ENCODE results near the gene CDC23. TPM values are rescaled to one million over a fixed set of nuclear protein-coding genes. Genes with fewer than 3 reads are reported as not detected.
"Not testable (repeated sequence)": the region's sequence is repeated elsewhere in the genome, so short reads cannot be mapped to it uniquely, and the experiment has no call there.

The CDC23 gene
- total RNA-seq, 1 donor from 2014 or later: 35.0 TPM

DNA sequence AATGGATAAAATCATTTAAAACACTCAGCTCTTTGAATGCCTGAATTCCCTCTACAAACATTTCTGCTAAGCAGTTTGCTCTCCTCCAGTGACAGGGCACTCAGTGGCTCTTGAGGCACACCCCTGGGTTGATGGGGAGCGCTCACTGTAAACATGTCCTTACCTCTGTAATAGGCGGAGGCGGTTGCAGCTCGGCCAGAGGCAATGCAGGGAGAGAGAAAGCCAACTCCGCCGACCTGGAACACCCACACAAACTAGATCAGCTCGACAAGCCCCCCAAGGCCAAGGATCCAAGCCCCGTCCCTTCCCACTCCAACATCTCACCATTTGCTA is 329 bp downstream of the CDC23 start:
- DNase-seq (ENCODE audit: low read depth): peak; percentile 6

- no peak for DNase-seq (ENCODE audit: low read depth)
Observed at GRCh38 chr5:138210985-138211384, 2.1 kb downstream of the CDC23 start.

GRCh38 chr5:138193859-138194258 is 19.3 kb downstream of the CDC23 start:
- DNase-seq (ENCODE audit: low read depth): not testable (repeated sequence)

GRCh38 chr5:138192826-138193225 is 20.3 kb downstream of the CDC23 start:
- no peak for DNase-seq (ENCODE audit: low read depth)

- DNase-seq (ENCODE audit: low read depth): no peak
Observed at GRCh38 chr5:138188626-138189025, 24.5 kb downstream of the CDC23 start.

GRCh38 chr5:138186002-138186447 is 27.1 kb downstream of the CDC23 start:
- no peak for DNase-seq (ENCODE audit: low read depth)

- no peak for DNase-seq (ENCODE audit: low read depth)
Observed at GRCh38 chr5:138182808-138183207, 30.3 kb downstream of the CDC23 start.

DNA sequence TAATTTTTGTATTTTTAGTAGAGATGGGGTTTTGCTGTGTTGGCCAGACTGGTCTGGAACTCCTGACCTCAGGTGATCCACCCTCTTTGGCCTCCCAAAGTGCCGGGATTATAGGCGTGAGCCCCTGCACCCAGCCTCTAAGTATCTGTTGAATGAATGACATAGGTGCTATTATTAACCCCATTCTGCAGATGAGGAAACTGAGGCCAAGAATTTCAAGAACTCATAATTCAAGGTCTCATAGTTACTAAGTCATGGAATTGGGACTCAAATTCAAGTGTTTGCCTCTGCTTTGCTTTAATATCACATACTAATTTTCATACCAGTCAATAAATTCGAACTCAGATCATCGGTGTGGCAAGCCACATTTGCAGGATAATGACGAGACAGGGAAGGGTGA is 32.3 kb downstream of the CDC23 start:
- DNase-seq (ENCODE audit: low read depth): no peak

DNA sequence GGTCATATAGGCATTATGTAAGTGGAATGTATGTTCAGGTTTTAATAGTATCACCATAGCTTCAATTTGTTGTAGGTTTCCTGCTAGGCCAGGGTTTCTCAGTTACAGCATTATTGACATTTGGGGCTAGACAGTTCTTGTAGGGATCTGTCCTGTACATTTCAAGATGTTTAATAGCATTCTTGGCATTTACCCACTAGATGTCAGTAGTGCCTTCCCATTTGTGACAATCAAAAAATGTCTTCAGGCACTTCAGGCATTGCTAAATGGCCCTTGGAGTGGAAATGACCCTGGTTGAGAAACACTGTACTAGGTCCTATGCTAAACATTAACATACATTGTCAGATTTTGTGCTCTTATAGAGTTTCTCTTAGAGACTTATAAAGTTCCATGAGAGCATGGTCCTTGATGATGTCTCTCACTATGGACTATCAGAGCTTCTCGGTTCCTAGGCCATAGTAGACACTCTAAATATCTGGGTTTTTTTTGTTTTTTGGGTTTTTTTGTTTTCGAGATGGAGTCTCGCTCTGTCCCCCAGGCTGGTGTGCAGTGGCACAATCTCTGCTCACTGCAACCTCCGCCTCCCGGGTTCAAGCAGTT is 32.8 kb downstream of the CDC23 start:
- DNase-seq (ENCODE audit: low read depth): peak; percentile 82

DNA sequence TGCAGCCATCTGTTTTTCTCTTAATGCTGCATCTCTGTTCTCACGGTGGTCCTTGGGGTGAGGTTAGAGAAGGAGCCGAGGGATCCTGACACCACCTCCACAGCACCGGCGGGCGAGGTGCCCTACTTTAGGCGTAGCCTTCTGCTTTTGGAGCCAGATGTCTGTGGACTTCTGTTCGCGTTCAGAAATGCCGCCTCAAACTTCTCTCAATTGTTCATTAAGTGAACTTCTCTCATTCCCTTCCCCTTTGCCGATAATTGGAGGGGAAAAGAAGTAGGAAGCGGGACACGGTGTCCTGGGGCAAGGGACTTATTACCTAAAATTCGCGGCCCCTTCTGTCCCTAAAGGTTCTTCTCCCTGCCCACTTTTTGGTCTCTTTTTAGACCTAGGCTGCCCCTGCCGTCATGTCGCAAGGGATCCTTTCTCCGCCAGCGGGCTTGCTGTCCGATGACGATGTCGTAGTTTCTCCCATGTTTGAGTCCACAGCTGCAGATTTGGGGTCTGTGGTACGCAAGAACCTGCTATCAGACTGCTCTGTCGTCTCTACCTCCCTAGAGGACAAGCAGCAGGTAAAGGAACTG is 33.8 kb downstream of the CDC23 start:
- DNase-seq (ENCODE audit: low read depth): no peak

DNA sequence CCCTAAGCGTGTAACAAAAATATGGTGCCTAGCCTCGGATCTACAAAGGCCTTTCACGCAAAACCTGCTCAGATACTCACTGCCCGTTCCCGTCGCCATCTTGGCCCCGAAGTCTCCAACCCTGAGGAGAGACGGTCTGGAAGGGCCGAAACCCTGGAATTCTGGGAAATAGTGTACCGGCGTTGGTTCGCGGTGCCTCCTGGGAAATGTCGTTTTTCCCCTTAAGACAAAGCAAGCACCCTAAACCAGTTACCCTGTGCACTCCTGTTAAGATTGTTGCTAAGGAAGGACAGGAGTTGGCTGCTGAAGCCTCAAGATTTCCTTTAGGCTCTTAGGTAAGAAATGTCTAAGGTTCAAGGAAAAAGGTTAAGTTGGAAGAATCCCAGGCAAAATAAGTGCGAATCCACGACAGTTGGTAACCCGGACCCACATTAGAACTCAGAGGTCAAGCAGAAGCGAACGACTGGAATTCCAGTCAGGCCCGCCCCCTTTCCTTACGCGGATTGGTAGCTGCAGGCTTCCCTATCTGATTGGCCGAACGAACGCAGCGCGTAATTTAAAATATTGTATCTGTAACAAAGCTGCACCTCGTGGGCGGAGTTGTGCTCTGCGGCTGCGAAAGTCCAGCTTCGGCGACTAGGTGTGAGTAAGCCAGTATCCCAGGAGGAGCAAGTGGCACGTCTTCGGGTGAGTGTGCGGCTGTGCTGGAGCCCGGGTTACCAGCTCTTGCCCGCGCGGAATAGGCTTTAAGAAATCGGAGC is 34.4 kb downstream of the CDC23 start, which contains the start of the genes BRD8 and KIF20A:
Gene BRD8 (minus strand): TSS at position 115 of the 761 bp plus-strand sequence. CDS start 16 bp downstream, at position 99.
Gene KIF20A (plus strand): TSS at position 597 of the 761 bp plus-strand sequence. CDS start 569 bp downstream, outside the sequence.
- peak; percentile 96 for DNase-seq (ENCODE audit: low read depth)

DNA sequence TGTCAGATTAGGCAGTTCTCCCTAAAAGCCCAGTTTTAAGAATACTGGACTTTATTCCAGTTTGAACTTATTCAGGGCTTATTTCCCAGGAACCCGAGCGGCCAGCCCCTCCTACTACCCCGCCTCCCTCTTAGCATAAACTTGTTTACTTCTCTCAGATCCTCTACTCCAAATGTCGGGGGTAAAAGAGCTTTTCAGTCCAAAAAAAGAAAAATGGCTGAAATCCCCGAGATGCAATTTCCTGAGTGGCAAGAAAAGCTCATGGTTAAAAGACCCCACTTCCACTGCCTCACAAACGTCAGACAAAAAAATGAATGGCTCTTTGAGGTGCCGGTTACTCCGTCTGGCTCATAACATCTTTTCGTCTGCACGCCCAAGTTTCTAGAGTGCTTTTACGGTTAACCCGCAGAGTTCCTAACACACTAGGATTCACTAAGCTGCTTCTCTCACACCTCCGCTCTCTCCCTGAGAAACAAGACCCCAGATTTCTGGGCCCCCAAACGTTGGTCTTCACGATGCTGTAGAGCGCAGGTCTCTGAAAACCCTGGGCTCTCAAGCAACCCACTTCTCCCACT is 35.1 kb downstream of the CDC23 start:
- peak; percentile 45 for DNase-seq (ENCODE audit: low read depth)

DNA sequence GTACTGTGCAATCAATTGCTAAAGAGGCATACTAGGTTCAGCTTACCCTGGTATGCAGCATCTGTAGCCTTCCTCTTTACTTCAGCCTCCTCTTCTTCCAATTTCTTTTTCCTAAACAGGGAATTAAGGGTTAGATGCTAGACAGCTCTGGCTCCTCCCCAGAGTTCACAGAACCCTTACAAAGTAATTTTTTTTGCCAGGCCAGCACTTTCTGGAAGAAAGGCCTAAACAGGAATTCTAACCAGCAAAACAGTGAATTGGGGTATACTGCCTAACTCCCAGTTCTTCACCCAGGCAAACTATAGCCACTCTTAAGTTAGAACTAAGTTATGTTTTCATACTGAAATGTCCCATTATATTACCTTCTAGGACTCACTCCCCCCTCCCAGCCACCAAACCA is 42.8 kb downstream of the CDC23 start:
- DNase-seq (ENCODE audit: low read depth): no peak

- no peak for DNase-seq (ENCODE audit: low read depth)
Observed at GRCh38 chr5:138169124-138169523, 44.0 kb downstream of the CDC23 start.

DNA sequence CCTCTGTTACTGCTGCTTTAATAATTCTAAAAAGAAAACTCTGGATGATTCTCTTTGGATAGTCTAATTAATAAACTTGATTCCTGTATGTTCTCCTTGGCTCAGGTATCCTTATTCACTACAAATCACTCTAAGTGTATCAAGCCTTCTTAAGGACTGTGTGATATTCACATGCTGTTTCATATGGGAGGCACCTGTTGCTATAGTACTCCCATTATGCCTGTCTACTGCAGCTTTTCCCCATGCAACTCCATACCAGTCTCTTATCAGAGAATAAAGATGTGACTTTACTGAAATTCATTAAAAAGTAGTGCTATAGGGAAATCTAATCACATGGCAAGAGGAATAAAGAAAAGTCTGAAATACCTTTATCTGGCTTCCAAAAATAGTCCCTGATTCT is 49.4 kb downstream of the CDC23 start:
- no peak for DNase-seq (ENCODE audit: low read depth)

DNA sequence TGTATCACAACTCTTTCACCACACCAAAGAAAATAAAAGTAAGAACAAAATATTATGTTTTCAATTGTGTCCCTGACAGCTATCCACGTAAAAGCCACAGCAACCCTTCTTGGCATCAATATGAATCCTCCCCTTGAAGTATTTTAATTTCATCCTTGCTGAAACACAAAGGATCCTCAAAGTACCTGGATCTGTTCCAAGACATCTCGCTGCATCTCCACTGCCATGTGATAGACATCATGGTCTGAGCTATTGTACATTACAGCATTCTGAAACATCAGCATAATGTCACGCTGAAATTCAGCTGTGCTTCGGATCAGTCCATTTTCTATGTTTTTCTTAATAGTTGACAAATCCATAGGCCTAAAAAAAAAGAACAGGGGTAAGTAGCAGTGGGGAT is 52.4 kb downstream of the CDC23 start:
- no peak for DNase-seq (ENCODE audit: low read depth)

DNA sequence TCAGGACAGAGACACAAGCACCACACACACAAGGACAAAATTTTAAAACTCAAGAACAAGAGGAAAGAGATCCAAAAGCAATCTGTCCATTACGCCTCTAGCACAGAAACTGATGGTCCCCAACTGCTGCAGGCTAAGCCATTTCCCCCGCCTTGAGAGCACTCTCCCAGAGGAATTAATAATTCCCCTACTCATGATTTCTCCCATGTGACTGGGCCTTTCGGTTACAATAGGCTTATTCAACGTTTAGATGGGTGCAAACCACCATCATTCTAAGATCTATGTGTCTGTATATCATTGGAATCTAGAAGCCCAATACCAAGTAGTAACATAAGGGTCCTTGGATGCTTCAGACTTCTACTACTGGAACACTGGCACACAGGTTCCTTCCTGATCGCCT is 53.5 kb downstream of the CDC23 start:
- no peak for DNase-seq (ENCODE audit: low read depth)

- no peak for DNase-seq (ENCODE audit: low read depth)
Observed at GRCh38 chr5:138157626-138158025, 55.5 kb downstream of the CDC23 start.

GRCh38 chr5:138155977-138156376 is 57.1 kb downstream of the CDC23 start:
- DNase-seq (ENCODE audit: low read depth): not testable (repeated sequence)

DNA sequence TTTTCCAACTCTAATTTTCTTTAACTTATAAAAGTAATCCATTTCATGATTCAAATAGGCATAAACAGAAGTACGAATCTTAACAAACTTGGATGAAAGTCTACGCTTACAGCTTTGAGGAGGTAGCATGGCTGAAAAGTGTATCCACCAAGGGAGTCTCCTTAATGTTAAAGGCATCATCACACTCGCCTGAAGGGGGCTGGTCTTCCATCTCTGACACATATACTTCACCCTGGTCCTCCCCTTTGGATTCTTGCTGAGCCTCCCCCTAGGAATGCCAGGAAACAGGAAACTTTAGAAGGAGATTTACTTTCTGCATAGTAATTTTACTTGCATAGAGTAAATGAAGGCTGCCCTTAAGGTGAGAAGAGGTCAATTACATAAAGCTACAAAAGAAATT is 63.6 kb downstream of the CDC23 start:
- no peak for DNase-seq (ENCODE audit: low read depth)

- DNase-seq (ENCODE audit: low read depth): peak; percentile 78
Observed at GRCh38 chr5:138148811-138149210, 64.3 kb downstream of the CDC23 start.

GRCh38 chr5:138143578-138143977 is 69.5 kb downstream of the CDC23 start:
- DNase-seq (ENCODE audit: low read depth): not testable (repeated sequence)

DNA sequence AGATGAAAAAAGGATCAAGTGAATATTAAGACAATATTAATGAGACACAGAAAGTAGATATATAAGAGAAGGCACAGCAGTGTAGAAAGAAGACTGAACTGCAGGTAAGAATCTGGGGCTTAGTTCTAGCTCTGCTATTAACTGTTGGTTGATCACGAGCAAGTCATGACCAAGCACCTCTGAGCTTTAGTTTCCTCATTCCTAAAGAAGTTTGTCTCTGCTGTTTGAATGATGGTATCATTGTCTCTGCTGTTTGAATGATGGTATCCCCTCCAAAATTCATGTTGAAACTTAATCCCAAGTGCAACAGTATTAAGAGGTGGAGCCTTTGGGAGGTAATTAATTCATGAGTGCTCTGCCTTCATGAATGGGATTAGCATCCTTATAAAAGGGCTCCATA is 71.4 kb downstream of the CDC23 start:
- DNase-seq (ENCODE audit: low read depth): no peak

All from renal cortical epithelial cell (primary cell).